ENCODE results near the gene KIDINS220.

KIDINS220 gene

DNA sequence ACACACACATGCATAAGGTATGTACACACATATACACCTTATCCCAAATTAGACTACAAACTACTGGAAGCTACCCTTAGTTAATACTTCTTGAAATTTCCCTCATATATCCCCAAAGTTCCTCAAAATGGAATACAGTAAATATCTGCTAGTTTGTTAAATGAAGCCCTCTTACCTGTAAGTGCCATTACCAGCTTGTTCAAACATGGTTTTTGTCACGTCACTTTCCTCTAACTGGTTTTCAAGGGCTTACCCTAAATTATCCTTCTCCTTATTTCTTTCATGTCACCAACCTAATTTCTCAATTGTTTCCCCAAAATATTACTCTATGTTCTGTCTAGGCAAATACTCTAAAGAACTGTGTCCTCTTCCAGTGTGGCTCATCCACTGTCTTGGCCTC lies 24.4 kb upstream of the KIDINS220 start:
- TF ChIP-seq GATA3 (IDR thresholded peaks at IDR 0.05; ENCODE audit: low read depth, low read length): no peak

DNA sequence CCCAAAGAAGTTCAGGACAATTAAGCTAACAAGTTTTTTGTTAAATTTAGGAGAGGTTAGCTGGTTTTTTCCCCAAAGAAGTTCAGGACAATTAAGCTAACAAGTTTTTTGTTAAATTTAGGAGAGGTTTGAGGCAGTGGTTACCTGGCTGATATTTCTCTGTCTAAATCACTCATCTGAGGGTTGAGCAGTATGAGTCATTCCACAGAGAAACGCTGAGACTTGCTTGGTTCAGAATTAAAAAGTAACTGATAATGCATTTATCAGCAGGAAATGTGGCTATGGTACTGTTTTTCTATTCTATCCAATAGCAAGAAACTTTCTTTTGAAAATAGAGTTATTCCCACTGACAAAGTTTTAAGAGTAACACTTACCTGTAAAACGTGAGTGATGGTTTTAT lies 22.8 kb upstream of the KIDINS220 start:
- no peak for TF ChIP-seq GATA3 (IDR thresholded peaks at IDR 0.05; ENCODE audit: low read depth, low read length)
- no peak for TF ChIP-seq GATA2 (IDR thresholded peaks at IDR 0.05; ENCODE audit: low read depth, low read length)

DNA sequence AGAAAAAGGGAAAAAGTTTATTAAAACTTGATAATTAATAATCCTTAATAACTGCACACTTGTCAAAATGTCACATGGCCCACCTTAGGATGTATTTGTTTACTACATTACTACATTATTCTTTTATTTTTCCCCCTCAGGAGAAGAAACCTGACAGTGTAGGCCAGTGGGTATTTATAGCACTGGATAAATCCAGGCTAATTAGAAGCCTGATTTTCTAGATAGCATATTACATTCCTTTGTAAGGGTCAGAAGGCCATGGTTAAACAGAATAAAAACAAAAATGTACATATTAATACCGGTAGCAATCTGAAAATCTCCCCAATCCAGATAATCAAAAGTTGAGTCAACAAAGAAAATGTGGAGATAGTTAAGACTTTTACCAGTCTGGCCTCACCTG lies 21.5 kb upstream of the KIDINS220 start:
- TF ChIP-seq GATA2 (IDR thresholded peaks at IDR 0.05; ENCODE audit: low read depth, low read length) (no peak), GATA3 (IDR thresholded peaks at IDR 0.05; ENCODE audit: low read depth, low read length) (no peak)

DNA sequence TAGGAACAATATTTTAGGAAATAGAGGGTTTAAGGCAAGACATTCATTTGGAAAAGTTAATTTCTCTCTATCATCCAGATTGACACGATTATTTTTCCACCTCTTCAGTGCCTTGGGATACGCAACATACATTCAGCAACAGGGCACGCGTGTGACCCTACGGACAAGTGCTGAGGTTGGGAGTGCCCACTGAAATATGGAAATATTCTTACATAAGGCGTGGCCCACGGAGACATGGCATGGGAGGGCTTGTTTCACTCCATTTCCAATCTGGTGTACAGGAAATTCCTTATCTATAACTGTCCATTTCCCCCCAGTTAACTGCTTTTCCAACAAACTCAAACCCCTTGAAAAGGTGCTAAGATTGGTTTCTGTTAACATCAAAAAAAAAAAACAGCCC lies 20.9 kb upstream of the KIDINS220 start:
- TF ChIP-seq GATA3 (IDR thresholded peaks at IDR 0.05; ENCODE audit: low read depth, low read length): no peak
- no peak for TF ChIP-seq GATA2 (IDR thresholded peaks at IDR 0.05; ENCODE audit: low read depth, low read length)

DNA sequence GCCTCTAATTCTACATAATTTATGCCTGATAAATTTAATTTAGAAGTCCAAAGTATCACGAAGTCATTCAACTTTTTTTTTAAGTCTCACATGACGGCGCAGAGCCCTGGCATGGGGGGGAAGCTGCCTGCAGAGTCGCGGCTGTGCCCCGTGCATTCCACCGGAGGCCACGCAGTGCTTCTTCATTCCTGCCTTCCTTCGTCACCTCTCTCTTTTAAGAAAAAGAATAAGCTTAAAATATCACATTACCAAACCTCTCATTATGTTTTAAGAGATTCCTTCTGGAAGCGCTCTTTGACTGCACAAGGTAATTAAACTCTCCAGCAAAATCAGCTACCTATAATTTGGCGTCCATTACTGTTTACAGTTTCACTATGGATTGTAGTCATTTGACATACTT lies 20.3 kb upstream of the KIDINS220 start:
- TF ChIP-seq GATA3 (IDR thresholded peaks at IDR 0.05; ENCODE audit: low read depth, low read length): no peak
- TF ChIP-seq GATA2 (IDR thresholded peaks at IDR 0.05; ENCODE audit: low read depth, low read length): no peak

DNA sequence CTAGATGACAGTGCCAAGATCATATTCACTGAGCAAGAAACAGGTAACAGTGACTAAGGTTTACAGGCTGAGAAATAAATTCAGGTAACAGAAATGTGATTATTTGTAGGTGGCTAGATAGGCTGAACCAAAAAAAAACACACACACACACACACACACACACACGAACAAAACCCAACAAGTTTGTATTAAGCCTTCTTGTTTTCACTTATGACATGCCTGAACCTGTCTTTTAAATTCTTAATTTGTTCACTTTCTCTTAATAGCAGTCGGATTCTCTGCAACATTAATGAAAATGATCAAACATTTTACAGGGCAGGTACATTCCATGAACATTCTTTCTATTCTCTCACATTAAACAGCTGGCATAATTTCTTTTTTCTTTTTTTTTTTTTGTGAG lies 18.8 kb upstream of the KIDINS220 start:
- TF ChIP-seq GATA3 (IDR thresholded peaks at IDR 0.05; ENCODE audit: low read depth, low read length) (no peak), GATA2 (IDR thresholded peaks at IDR 0.05; ENCODE audit: low read depth, low read length) (no peak)

DNA sequence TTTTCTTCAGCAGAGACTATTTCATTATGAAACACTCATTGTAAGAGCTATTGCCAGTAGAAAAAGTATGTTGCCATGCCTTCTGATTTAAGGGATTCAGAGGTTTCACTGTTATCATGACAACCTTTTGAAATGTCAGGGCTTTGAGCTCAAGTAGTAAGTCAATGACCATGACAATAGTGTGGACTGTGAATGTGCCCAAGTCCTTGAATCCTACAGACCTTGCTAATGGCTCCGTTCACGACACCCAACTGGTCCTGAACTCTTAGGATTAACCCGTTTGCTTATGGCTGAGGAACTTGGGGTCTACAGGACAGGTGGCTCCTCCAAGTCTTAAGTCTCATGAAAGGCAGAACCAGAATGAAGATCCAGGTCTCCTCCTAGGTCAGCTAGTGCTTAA lies 17.6 kb upstream of the KIDINS220 start:
- TF ChIP-seq GATA2 (IDR thresholded peaks at IDR 0.05; ENCODE audit: low read depth, low read length) (no peak), GATA3 (IDR thresholded peaks at IDR 0.05; ENCODE audit: low read depth, low read length) (no peak)

DNA sequence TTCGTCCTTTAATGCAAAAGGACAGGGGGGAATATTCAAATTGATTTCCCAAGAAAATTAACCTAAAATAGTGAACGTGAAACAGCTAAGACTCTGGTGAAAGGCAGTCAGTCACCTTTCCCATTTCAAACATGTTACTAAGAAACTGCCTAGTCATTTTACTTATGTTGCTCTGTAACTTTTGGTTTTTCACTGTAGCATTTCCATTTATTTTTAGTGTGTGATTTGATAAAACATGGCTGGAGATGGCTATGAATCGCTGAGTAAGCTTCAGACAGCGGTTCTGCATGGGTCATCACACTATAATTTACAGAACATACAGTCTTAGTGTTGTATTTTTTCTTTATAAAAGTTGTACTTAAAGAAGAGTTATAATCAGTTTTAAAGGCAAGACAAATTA lies 16.0 kb upstream of the KIDINS220 start:
- no peak for TF ChIP-seq GATA3 (IDR thresholded peaks at IDR 0.05; ENCODE audit: low read depth, low read length)
- no peak for TF ChIP-seq GATA2 (IDR thresholded peaks at IDR 0.05; ENCODE audit: low read depth, low read length)

DNA sequence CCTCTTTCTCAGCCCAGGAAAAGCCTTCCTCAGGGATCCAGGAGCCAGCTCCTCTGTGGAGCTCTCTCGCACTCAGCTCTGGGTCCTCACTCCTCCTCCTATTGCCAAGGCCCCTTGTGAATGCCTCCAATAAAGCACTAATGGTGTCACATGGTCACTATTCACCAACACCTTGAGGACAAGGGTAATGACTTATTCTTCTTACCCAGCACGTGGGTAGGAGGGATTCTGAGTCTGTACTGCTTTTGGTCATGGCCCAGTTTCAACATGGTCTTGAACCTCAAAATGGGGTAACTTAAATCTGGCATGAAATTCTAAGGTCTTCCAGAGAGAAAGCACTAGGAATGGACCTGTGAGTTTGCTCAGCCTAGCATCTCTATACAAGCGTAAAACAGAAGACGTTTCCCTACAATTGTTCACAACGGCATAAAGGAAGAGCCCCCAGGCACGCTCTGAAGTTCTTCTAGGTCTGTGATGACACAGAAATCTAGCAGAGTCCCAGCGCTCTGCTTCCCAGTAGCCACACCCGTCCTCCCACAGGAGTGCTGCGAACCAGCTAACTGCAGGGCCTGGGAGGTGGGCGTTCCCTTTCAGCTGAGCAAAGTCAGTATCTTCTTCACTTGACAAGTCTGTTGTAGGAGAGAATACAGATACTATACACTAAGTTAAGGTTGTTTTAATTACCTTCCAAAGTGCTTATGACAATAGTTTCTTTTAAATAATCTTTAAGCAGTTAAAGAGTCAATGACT lies 14.6 kb upstream of the KIDINS220 start:
- TF ChIP-seq GATA3 (IDR thresholded peaks at IDR 0.05; ENCODE audit: low read depth, low read length) (no peak), GATA2 (IDR thresholded peaks at IDR 0.05; ENCODE audit: low read depth, low read length) (no peak)

DNA sequence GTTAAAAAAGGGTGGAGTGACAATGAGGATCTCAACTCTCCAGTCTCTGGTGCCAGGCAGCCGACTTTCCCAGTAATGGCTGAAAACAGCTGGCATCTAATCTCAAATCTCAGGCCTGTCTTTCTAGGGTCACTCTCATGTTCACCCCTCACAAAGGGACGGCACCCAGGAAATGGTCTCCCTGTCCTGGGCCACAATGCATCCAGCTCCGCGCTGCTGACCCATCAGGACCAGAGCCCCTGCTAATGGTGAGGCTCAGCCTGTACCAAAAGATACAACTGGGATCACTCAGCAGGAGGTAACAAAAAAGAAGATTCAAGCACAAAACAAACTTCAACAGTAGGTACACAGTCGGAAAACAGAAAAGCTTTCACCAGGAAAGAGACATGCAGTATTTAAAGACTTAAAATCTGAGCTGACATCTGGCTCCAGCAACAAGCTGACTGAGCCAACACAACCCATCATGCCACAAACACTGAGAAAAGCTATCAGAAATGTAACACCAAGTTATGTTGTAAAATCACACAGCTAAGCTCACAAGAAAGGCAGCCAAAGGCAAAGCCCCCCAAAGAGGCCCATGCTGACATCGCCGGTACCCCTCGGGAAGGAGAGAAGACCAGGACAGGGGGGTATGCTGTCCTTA lies 13.6 kb upstream of the KIDINS220 start:
- no peak for TF ChIP-seq GATA2 (IDR thresholded peaks at IDR 0.05; ENCODE audit: low read depth, low read length)
- no peak for TF ChIP-seq GATA3 (IDR thresholded peaks at IDR 0.05; ENCODE audit: low read depth, low read length)

DNA sequence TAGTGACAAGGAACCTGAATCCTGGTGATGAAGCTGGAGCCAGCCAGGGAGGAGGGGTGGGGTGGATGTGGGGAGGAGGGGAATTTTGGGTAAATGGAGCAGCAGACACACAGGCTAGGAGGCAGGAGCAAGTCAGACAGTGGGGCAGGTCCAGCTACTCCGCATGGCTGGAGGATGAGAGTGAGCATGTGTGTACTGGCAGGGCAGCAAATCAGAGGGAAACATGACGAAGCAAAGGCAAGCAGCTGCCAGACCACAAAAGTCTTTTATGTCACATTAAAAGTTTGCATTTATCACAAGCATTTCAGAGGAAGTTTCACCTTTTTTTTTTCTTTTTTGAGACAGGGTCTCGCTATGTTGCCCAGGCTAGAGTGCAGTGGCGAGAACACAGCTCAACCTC lies 11.9 kb upstream of the KIDINS220 start:
- TF ChIP-seq GATA2 (IDR thresholded peaks at IDR 0.05; ENCODE audit: low read depth, low read length) (no peak), GATA3 (IDR thresholded peaks at IDR 0.05; ENCODE audit: low read depth, low read length) (no peak)

DNA sequence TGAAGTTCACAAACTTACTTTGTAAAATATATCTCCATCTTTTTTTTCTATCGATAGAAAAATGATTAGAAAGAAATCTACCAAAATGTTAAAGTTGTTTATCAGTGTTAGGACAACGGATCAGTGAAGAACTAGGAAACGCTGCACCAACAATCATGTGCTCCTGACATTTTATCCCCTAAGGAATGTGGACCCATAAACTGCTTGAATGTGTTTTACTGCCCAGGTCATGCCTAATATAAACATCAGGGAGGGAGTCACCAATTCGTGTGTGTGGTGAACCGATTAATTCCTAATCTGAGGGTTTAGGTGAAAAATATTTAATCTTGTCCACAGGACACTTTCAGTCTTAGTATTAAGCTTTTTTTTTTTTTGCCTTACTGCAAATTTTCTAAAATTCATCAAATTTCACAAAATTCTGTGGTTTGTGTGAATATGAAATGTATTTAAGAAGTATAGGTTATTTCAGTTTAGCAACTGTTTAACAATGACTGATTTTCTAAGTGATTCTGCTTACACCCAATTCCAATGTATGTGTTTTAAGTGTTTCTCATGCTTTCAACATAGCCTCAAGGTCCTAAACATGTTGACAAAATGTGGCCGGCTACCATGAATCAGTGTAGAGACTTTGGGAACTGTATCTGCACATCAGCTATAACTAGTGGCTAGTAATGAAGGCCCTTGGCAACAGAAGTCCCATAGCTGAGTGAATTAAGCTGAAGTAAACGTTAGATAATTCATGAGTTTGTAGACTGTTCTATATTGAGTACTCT lies 11.1 kb upstream of the KIDINS220 start:
- TF ChIP-seq GATA3 (IDR thresholded peaks at IDR 0.05; ENCODE audit: low read depth, low read length) (no peak), GATA2 (IDR thresholded peaks at IDR 0.05; ENCODE audit: low read depth, low read length) (no peak)

DNA sequence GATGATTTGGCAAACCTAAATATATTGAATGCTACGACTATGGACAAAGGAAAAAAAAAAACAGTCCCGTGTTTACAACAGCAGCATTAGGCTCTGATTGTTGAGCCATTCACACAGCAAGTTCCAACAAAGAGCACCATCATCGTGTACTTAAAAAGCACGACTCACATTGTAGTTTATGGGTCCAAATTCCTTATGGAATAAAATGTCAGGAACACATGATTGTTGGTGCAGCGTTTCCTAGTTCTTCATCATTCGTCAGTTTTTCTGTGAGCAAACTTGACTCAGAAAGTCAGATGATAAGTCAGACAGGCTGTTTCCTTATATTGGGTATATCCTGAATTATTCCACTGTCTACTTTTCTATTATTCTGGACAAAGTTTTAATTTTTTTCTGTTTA lies 10.0 kb upstream of the KIDINS220 start:
- TF ChIP-seq GATA2 (IDR thresholded peaks at IDR 0.05; ENCODE audit: low read depth, low read length) (no peak), GATA3 (IDR thresholded peaks at IDR 0.05; ENCODE audit: low read depth, low read length) (no peak)

DNA sequence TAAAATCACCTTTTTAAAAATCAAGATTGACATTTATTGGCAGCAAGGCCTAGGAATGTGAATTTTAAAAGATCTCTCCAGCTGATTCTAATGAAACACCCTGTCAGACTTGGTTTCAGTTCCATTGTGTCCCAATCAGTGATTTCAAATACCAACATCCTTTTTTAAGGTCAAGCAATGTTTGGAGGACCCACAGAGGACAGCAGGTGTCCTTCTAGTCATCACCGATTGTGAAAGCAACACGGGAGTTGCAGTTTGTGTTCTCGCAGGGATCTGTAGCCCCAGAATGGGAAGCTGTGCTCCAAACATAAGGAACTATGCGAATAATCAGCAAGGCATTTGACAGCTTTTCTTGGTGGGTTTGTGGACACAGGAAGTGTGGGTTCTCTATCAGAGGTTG lies 4.5 kb upstream of the KIDINS220 start:
- TF ChIP-seq GATA2 (IDR thresholded peaks at IDR 0.05; ENCODE audit: low read depth, low read length): no peak
